ENCODE results near the gene EGLN3.
A peak's percentile ranks its signal among the peaks of the same experiment; 100 is the strongest.

The EGLN3 gene

DNA sequence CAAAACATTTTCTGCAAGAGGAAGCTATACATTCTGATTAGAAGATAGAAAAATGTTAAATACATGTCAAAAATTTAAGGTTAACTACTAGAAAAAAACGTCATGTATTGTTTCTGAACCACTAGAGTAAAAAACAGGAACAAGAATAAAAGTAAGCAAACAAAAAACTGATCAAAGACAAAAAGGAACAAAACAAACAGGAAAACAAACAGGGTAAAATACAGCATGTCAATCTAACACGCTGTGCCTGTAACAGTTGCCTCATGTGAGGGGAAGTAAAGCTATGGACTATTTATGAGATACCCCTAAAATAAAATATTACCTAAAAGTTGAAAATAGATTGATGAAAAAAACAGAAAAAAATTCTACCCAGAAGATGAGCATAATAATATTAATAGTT, 43.9 kb downstream of the EGLN3 start:
- Histone ChIP-seq H2AFZ (ENCODE audit: low read depth, low read length) (no peak overlapping the region), H4K20me1 (ENCODE audit: insufficient read depth, low read length) (no peaks in the 10 kb centered on the region), H3K4me2 (ENCODE audit: insufficient read depth, low read length) (no peak overlapping the region), H3K4me1 (ENCODE audit: insufficient read depth, low read length) (no peaks in the 10 kb centered on the region), H3K4me3 (ENCODE audit: low read depth in 1 of 2, low read length in 2 of 2) (no peak overlapping the region), H3K27me3 (ENCODE audit: insufficient read depth, low read length, poor library complexity) (no peaks in the 10 kb centered on the region), H3K27ac (ENCODE audit: low read length) (no peak overlapping the region), H3K36me3 (ENCODE audit: insufficient read depth, low read length) (no peaks in the 10 kb centered on the region), H3K79me2 (ENCODE audit: insufficient read depth, low read length) (no peaks in the 10 kb centered on the region), H3K9ac (ENCODE audit: low read depth, low read length) (no peak overlapping the region), H3K9me3 (ENCODE audit: insufficient read depth, low read length, severe bottlenecking) (peaks cover 3% of the 10 kb centered on the region)
- ATAC-seq (ENCODE audit: insufficient read depth, low read depth) (no peak), DNase-seq (no peak)
- no peak for TF ChIP-seq EZH2 (IDR thresholded peaks at IDR 0.05; ENCODE audit: borderline replicate concordance, low read depth, low read length, severe bottlenecking)
- TF ChIP-seq, protein P1, sequence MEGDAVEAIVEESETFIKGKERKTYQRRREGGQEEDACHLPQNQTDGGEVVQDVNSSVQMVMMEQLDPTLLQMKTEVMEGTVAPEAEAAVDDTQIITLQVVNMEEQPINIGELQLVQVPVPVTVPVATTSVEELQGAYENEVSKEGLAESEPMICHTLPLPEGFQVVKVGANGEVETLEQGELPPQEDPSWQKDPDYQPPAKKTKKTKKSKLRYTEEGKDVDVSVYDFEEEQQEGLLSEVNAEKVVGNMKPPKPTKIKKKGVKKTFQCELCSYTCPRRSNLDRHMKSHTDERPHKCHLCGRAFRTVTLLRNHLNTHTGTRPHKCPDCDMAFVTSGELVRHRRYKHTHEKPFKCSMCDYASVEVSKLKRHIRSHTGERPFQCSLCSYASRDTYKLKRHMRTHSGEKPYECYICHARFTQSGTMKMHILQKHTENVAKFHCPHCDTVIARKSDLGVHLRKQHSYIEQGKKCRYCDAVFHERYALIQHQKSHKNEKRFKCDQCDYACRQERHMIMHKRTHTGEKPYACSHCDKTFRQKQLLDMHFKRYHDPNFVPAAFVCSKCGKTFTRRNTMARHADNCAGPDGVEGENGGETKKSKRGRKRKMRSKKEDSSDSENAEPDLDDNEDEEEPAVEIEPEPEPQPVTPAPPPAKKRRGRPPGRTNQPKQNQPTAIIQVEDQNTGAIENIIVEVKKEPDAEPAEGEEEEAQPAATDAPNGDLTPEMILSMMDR (IDR thresholded peaks at IDR 0.05; ENCODE audit: borderline replicate concordance, extremely low read depth, low read length, poor library complexity, severe bottlenecking), result no peak

DNA sequence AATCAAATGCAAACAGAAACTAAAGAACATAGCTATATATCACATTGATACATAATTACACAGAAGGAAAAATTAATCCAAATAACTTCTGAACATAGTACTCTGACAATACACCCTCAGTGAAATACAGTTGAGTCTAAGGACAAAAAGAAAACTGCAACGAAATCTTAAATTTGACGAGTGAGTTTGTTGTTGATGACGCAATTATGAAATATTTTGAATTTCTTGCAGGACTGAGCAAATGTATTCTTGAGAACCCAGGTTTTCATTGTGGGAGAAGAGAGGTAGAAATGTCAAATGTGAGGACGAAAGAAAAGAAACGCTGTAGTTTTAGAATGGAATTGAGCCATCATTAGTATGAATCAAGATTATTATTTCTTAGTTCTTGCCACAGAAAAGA, 46.3 kb downstream of the EGLN3 start:
- Histone ChIP-seq H4K20me1 (ENCODE audit: insufficient read depth, low read length) (no peaks in the 10 kb centered on the region), H3K27me3 (ENCODE audit: insufficient read depth, low read length, poor library complexity) (no peaks in the 10 kb centered on the region), H2AFZ (ENCODE audit: low read depth, low read length) (no peak overlapping the region), H3K4me2 (ENCODE audit: insufficient read depth, low read length) (no peak overlapping the region), H3K4me3 (ENCODE audit: low read depth in 1 of 2, low read length in 2 of 2) (no peak overlapping the region), H3K4me1 (ENCODE audit: insufficient read depth, low read length) (no peaks in the 10 kb centered on the region), H3K79me2 (ENCODE audit: insufficient read depth, low read length) (no peaks in the 10 kb centered on the region), H3K36me3 (ENCODE audit: insufficient read depth, low read length) (no peaks in the 10 kb centered on the region), H3K27ac (ENCODE audit: low read length) (no peak overlapping the region), H3K9ac (ENCODE audit: low read depth, low read length) (no peak overlapping the region), H3K9me3 (ENCODE audit: insufficient read depth, low read length, severe bottlenecking) (peaks cover 8% of the 10 kb centered on the region)
- TF ChIP-seq EZH2 (IDR thresholded peaks at IDR 0.05; ENCODE audit: borderline replicate concordance, low read depth, low read length, severe bottlenecking), result no peak
- TF ChIP-seq, protein P1 (IDR thresholded peaks at IDR 0.05; ENCODE audit: borderline replicate concordance, extremely low read depth, low read length, poor library complexity, severe bottlenecking), result no peak
- no peak for DNase-seq
- no peak for ATAC-seq (ENCODE audit: insufficient read depth, low read depth)

DNA sequence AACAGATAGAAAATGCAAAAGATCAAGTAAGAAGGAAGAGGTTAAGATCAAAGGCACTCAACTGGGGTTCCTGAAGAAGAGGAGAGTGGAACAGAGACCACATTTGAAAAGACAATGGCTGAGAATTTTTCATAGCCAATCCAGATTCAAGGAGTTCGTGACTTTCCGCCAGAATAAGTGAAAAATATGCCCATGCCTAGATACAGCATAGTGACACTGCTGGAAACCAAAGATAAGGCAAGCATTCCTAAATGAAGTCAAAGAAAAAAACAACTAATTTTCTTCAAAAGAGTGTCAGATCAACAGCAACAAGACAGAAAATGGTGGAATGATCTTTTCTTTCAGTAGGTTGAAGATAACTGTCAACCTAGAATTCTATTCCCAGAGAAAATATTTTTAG, 47.5 kb downstream of the EGLN3 start:
- Histone ChIP-seq H3K4me3 (ENCODE audit: low read depth in 1 of 2, low read length in 2 of 2) (no peak overlapping the region), H3K9me3 (ENCODE audit: insufficient read depth, low read length, severe bottlenecking) (peaks cover 8% of the 10 kb centered on the region), H3K4me1 (ENCODE audit: insufficient read depth, low read length) (no peaks in the 10 kb centered on the region), H3K27me3 (ENCODE audit: insufficient read depth, low read length, poor library complexity) (no peaks in the 10 kb centered on the region), H3K36me3 (ENCODE audit: insufficient read depth, low read length) (no peaks in the 10 kb centered on the region), H3K9ac (ENCODE audit: low read depth, low read length) (no peak overlapping the region), H3K79me2 (ENCODE audit: insufficient read depth, low read length) (no peaks in the 10 kb centered on the region), H3K4me2 (ENCODE audit: insufficient read depth, low read length) (no peak overlapping the region), H2AFZ (ENCODE audit: low read depth, low read length) (no peak overlapping the region), H4K20me1 (ENCODE audit: insufficient read depth, low read length) (no peaks in the 10 kb centered on the region), H3K27ac (ENCODE audit: low read length) (no peak overlapping the region)
- no peak for DNase-seq
- no peak for TF ChIP-seq EZH2 (IDR thresholded peaks at IDR 0.05; ENCODE audit: borderline replicate concordance, low read depth, low read length, severe bottlenecking)
- TF ChIP-seq, protein P1 (IDR thresholded peaks at IDR 0.05; ENCODE audit: borderline replicate concordance, extremely low read depth, low read length, poor library complexity, severe bottlenecking), result no peak
- ATAC-seq (ENCODE audit: insufficient read depth, low read depth), result peak; percentile 47; the same call in 1 of the 3 replicates

DNA sequence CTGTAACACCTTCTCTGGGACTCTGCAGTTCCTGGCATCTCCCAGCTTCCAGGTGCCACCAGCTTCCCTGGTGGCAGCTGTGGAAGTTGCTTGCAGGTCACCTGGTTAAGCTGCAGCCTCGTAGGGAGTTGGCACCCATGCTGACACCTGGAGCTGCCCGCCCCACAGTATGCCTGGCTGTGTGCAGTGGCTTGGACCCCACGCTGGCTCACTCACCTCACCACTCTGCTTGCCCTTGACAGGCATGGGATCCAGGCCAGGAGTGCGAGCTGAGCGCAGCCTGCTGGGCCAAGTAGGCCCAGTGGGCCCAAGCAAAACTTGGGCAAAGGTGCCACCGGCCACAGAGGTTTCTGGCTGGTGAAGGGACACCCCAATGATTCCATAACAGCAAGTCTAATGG, 48.5 kb downstream of the EGLN3 start:
- no peaks in the 10 kb centered on the region for H3K27me3 ChIP-seq (ENCODE audit: insufficient read depth, low read length, poor library complexity)
- no peak overlapping the region for H3K9ac ChIP-seq (ENCODE audit: low read depth, low read length)
- H3K79me2 ChIP-seq (ENCODE audit: insufficient read depth, low read length), result no peaks in the 10 kb centered on the region
- no peak overlapping the region for H2AFZ ChIP-seq (ENCODE audit: low read depth, low read length)
- ATAC-seq (ENCODE audit: insufficient read depth, low read depth) (no peak), DNase-seq (no peak)
- no peak overlapping the region for H3K4me2 ChIP-seq (ENCODE audit: insufficient read depth, low read length)
- H3K36me3 ChIP-seq (ENCODE audit: insufficient read depth, low read length), result no peaks in the 10 kb centered on the region
- TF ChIP-seq, protein P1 (IDR thresholded peaks at IDR 0.05; ENCODE audit: borderline replicate concordance, extremely low read depth, low read length, poor library complexity, severe bottlenecking), result no peak
- no peak for TF ChIP-seq EZH2 (IDR thresholded peaks at IDR 0.05; ENCODE audit: borderline replicate concordance, low read depth, low read length, severe bottlenecking)
- H3K4me3 ChIP-seq (ENCODE audit: low read depth in 1 of 2, low read length in 2 of 2), result no peak overlapping the region
- H3K4me1 ChIP-seq (ENCODE audit: insufficient read depth, low read length), result no peaks in the 10 kb centered on the region
- no peak overlapping the region for H3K27ac ChIP-seq (ENCODE audit: low read length)
- peaks cover 8% of the 10 kb centered on the region for H3K9me3 ChIP-seq (ENCODE audit: insufficient read depth, low read length, severe bottlenecking)
- no peaks in the 10 kb centered on the region for H4K20me1 ChIP-seq (ENCODE audit: insufficient read depth, low read length)
